DMS 273 (cell line): ENCODE data around the gene CD38.
"Not testable (repeated sequence)": the region's sequence is repeated elsewhere in the genome, so short reads cannot be mapped to it uniquely, and the experiment has no call there.

Experiments used
- DNase-seq: peaks from one replicate; lab custom pipeline; 2025; ENCODE audit not compliant: unreplicated experiment; lab: John Stamatoyannopoulos, UW

The CD38 gene

DNA sequence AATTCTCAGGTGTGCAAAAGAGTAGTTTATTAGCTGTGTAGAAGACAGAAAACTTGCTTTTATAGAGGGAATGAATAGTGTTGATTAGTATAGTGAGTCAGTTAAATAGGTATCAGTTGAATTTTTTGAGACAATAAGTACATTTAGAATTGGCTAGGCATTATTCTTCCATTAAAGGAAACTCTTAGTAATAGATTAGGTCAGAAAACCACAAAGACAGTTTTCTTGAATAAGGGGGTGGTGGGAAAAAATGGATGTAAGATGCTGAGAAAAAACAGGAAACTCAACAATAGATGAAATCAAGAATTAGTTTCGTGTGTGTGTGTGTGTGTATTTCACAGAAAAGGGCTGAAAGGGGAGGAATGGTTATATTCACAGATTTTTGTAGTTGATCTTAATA, 16.8 kb downstream of the CD38 start:
- no peak for DNase-seq

DNA sequence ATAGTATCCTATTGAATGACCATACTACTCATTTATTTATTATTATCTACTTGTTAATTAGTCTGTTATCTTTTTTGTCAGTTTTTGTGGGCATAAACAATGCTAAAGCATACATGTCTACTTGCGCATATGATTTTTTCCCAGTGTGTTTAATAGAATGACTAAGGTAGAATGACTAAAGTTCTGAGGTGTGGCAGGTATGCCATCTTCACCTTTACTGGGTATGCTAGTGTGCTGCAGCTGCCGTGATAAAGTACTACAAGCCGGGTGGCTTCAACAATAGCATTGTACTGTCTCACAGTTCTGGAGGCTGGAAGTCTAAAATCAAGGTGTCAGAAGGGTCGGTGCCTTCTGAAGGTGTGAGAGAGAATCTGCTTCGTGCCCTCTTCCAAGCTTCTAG, 19.2 kb downstream of the CD38 start:
- DNase-seq, result no peak

DNA sequence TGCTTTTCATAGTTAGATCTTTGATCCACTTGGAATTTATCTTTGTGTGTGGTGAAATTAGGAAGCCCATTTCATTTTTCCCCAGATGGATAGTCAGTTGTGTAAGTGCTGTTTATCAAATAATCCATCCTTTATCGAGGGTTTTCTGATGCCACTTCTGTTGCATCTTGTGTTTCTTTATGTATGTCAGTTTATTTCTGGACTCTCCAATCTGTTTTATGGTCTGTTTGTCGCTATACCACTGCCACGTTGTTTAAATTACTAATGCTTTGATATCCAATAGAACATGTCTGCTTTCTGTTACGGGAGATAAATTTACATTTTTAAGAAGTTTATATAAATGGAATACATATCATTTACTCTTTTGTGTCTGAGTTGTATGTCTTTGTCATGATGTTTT, 21.0 kb downstream of the CD38 start:
- DNase-seq, result no peak

DNA sequence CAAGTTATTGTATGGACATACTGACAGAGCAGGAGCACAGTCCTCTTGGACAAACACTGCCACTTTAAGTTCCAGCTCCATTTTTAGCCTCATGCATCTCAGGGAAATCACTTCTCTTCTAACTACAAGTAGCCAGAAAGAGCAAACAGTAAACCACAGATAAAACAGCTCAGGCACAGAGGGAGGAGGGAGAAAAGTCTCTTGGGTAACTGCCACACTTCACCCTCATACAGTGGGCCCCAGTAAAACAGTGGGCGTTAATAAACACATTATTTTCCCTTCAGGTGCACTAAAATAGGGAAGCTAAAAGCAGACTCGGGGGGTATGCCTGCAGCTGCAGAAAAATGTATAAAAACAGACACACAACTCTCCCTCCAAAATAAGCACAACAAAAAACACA, 21.6 kb downstream of the CD38 start:
- no peak for DNase-seq

DNA sequence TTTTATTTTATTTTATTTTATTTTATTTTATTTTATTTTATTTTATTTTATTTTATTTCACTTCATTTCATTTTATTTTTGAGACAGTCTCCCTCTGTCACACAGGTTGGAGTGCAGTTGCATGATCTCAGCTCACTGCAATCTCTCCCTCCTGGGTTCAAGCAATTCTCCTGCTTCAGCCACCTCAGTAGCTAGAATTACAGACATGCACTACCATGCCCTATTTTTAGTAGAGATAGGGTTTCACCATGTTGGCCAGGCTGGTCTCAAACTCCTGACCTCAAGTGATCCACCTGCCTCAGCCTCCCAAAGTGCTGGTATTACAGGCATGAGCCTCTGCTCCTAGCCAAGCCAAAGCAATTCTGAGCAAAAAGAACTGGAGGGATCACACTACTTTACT, 24.4 kb downstream of the CD38 start:
- not testable (repeated sequence) for DNase-seq

DNA sequence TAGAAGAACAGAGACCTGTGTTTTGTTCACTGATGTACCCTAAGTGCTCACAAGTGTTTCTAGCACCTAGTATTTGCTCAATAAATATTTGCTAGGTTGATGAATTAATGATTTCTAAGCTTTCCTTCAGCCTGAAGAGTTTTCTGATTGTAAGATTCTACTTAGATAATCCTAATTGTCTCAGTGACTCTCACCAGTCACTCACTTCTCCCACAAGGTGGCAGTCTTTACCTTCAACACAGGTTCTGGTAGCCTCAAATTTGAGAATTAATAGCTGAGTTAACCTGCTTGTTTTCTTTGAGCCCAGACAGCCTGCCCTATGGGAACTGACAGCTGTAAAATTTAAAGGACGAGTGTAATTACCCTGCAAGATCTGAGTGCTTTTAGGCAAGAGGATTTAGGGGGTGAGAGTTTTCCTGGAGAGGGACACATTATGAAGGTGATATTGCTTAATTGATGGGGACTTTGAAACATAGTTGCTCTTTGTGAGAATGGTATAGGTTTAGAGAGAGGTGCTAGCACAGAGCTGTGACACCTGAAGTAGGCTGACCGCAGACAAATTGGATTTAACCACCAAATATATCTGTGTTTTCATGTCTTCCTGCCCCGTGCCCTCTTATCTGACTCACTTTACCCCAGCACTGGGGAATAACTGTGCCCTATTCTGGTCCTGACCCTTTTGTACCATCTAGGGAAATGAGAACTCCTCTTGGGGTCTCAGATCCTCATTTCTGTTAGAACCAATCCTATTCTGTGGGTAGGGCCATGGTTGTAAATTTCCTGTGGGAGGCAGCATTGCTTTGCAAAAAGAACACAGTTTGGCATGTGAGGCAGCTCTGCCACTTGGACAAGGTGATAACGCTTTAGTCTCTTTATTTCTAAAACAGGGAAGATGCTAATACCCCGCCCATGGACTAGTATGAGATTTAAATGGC, 27.7 kb downstream of the CD38 start:
- peak; percentile 76 for DNase-seq

DNA sequence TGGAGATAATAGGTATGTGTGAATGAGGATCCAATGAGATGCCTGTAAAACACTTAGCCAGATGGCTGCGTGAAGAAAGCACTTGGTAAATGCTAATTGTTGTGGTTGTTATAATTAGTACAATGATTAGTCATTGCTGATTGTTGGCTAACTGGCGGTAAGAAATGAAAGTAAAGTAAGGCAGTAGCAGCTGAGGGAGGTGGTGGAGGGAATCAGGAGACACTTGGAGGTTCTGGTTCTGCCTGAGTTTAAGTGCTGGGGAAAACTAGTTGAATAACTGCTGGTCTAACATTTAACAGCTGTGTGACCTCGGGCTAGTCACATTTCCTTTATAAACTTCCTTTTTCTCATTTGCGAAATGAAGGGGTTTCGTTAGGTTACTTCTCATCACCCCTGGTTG, 30.9 kb downstream of the CD38 start:
- no peak for DNase-seq

DNA sequence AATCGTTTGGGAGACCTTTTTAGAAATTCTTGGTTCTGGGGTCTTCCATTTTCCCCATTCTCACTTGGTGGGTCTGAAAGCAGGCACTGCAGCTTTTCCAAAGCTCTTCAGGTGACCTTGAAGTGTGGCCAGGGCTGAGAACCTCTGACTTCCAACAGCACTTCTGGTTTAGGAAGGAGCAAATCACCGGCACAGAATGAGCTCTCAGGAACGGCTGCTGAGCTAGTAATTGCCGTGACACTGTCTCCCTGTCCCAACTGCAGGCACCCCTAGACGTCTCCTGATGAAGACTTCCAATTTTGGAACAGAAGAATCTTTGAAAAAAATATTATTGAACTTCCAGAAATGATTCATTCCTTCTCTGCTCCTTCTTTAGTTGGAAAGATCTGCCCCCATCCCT, 31.3 kb downstream of the CD38 start:
- no peak for DNase-seq

DNA sequence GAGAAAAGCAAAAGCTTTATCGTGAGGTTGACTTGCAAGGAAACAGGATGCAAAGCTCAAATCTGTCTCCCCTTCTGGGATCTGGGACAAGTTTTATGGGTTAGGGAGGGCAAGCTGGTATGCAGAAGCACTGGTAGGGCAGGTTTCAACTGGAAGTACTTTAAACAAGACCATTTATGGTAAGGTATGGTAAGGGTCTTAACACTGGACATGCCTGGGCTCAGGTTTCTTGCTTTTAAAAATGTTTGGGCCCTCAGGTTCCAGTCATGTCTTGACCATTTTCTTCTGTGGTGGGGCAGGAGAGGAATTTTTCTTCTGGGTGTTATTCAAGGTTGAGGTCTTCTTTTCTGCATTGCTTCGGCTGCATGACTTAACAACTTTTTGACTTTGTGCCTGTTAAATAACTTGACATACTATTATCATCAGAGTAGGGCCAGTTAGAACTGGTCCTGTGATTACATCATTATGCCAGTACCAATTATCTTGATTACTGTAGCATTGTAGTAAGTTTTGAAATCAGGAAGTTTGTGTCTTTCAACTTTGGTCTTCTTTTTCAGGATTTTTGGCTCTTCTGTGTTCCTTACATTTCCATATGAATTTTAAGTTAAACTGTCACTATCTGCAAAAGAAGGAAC, 33.7 kb downstream of the CD38 start:
- DNase-seq, result no peak

DNA sequence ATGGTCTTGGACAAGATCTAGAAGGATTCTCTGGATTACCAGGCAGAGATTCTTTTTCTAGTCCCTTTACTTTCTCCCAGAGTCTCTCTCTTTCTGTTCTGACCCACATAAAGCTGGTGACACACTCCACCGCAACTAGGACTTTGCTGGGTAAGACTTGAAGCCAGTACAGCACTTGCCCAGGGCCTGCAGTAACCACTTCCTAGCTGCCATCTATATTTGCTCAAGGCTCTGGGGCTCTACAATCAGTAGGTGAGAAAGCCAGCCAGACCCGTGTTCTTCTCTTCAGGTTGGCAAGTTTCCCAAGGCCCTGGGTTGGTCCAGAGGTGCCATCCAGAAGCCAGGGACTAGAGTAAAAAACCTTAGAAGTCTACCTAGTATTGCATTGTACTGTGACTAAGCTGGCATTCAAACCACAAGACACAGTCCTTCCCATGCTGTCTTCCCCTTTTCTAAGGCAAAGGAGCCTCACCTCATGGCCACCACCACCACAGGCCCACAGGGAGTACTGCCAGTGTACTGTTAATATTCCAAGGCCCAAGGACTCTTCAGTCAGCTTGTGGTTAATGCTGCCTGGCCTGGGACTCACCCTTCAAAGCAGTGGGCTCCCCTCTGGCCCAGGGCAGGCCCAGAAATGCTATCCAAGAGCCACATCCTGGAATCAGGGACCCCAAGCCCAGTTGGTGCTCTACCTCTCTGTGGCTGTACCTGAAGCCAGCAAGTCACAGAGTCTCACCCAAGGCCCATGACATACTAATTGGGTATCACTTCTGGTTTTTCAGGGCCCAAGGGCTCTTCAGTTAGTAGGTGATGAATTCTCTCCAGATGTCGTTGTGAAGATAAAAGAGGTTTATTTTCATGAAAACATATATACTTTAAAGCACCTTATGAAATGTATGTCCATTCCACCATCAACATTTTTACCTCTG, 54.7 kb downstream of the CD38 start:
- DNase-seq, result no peak

DNA sequence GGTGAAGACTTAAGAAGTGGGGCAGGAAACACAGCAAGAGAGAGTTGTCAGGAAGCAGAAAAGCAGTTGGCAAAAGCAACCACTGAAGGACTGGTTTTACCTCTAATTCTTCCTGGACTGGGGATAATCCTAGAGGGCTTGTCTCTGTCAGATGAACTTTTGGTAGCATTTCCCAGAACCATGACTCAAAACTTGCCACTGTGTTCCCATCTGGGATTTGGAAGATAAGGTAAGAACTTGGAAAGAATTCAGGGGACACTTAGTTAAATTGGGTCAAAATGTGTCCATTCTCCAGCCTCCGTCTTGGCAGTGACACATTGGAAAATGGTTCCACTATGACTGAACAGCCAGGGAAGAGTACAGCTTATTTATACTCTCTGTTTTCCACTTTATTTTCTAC, 55.7 kb downstream of the CD38 start:
- DNase-seq, result no peak

DNA sequence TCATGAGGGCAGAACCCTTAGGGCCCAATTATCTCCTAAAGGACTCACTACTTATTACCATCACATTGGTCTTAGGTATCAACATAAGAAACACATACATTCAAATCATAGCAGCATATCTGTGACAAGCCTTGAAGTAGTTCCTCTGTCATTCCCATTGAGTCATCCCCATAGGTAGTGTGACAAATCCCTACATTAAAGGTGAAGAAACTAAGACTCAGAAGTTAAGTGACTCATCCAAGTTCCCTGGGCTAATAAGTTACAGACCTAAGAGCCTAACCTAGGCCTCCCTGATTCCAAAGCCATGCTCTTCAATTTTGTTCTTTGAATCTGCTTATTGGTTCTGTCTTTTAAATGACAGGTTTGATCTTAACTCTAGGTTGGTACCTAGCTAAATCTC, 58.2 kb downstream of the CD38 start:
- DNase-seq, result no peak

DNA sequence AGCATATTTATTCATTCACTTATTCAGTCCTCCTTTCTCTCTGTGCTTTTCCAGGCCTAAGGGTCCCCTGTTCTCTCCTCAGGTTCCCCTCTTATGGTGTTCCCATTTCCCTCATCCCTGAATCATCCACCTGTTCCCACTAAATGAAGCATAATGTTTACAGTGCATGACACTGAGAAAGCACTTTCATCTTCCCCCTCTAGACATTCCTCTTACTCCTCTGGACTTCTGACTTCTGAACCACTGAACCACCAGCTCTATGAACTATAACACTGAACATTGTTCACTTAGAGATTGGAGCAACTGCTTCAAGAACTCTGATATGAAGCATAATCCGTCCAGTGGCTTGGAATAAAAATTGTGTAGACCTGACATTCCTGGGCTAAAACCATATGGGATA, 59.5 kb downstream of the CD38 start:
- no peak for DNase-seq

DNA sequence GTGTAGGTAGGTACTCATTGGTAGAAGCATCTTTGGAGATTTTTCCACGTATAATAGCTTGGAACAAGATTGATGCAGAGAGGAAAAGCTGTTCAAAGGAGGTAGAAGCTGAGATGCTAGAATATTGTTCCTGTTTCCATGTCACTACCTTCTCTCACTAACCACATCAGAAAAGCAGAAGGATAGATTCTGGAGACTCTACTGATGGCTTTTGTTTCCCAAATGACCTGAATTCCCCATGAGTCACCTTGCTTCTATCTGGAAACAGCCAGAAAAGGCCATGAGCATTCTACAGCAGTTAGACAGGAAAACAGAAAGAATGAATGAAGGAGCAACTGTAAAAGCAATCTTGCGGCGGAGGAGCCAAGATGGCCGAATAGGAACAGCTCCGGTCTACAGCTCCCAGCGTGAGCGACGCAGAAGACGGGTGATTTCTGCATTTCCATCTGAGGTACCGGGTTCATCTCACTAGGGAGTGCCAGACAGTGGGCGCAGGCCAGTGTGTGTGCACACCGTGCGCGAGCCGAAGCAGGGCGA, 63.1 kb downstream of the CD38 start:
- not testable (repeated sequence) for DNase-seq

DNA sequence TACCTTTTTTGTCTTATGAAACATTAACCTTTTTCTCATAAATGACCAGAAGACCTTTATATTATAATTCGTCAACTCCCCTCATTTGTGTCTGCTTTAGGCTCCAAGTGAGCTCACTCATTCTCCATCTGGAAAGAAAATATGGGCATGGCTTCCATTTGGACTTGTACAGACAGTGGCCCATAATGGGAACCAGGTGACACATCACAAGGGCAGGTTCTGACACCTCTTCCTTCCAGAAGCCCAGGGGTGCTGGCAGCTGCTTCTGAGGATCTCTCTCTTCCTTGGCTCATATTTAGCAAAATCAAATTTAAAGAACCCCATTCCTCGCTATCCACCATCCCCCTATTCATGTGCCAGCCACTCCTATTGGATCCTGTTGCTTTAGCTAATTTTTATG, 69.6 kb downstream of the CD38 start:
- DNase-seq, result no peak

DNA sequence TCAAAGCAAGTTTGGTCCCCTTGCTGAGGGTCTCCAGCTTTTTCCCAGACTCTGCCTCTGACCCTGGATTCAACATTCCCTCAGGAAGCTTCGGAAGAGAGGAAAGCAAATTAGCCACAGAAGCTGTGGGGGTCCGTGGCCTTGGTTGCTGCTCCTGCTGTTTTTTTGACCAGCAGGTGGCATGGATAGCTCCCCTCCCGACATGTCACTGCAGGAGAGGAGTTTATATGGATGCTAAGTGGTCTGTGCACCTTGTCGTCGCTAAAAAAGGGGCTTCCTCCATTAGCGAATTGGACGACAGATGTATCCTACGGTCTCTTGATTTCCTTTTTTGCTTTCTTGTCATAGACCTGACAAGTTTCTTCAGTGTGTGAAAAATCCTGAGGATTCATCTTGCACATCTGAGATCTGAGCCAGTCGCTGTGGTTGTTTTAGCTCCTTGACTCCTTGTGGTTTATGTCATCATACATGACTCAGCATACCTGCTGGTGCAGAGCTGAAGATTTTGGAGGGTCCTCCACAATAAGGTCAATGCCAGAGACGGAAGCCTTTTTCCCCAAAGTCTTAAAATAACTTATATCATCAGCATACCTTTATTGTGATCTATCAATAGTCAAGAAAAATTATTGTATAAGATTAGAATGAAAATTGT, 70.2 kb downstream of the CD38 start:
- DNase-seq, result no peak

DNA sequence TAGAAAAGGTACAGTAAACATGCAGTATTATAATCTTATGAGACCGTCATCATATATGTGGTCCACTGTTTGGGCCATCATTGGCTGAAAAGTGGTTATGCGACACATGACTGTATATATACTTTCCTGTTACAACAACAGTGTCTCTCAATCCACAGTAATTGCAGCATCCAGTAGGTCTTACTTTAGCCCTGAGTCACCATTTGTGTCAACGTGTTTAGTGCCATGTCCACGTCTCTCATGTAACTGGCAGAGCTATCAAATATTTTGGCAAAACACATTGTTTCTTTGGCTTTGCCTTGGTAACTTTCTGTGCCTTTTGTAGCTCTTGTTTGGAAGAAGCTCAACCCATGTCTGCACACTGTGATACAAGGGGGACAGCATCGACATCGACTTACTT, 73.8 kb downstream of the CD38 start:
- DNase-seq, result no peak

DNA sequence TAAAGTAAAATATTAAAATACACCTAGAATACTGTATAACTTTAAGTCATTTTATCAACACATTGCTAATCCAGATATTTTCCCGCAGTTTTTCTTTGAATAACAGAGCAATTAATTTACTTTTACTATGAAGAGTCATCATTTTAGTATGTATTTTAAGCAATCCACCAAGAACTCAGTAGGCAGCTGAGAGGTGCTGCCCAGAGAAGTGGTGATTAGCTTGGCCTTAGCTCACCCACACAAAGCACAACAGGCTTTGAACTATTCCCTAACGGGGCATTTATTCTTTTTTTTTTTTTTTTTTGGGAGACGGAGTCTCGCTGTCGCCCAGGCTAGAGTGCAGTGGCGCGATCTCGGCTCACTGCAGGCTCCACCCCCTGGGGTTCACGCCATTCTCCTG, 74.4 kb downstream of the CD38 start:
- DNase-seq, result no peak

DNA sequence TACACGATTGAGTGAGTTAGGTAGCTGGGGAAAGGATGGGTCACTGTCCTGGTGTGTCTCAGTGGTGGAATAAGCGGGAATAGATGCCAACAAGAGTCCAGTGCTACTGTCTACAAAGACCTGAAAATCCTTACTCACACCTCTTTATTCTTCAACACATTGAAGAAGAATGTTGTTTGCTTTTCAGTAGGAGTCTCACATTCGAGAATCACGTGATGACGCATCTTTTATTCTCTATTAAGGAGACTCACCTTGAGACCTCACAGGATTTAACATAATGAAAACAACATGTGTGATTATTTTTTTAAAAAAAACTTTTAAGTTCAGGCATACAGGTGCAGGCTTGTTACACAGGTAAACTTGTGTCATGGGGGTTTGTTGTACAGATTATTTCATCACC, 75.2 kb downstream of the CD38 start:
- no peak for DNase-seq

DNA sequence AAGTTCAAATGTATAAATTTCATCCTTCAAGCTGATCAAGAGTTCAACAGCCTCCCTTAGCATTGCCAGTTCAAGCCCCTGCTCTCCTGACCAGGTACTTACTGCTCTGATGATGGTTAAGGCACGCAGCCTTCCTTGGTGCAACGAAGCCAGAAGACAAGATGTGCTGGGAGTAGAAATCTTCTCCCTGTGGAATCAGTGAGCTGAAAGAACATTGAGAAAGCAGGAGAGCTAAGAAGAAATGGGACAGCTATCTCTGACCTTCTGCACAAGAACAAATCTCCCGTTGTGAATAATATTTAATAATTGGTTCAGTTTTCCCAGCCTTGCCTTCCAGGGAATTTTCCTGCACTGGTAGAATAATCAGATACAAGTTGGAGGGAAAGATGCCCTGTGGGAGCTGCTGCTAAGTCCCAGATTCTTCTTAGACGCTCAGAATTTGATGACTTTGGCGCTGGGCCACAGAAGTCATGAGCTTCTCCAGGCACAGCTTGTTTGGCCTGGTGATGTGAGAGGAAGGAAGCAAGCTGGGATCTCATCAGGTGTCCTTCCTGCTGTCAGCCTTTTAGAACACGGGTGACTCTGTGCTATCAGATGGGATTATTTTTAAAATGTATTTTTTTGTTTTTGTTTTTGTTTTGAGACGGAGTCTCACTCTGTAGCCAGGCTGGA, 77.8 kb downstream of the CD38 start:
- peak; percentile 15 for DNase-seq
